Measurements from ENCODE around the gene RNF145. TPM values are rescaled to one million over a fixed set of nuclear protein-coding genes. Genes with fewer than 3 reads are reported as not detected.
A peak's percentile ranks its signal among the peaks of the same experiment; 100 is the strongest.

Gene RNF145
- total and polyA plus RNA-seq, 2 of the 13 experiments (the other 11 are each of a cell fraction or from before 2014, with no cell fraction given): 24.6 TPM

GRCh38 chr5:159203351-159203750 is 6.0 kb downstream of the RNF145 start (continued):
- TF ChIP-seq PRDM4 (CRISPR knock-in tag; IDR thresholded peaks at IDR 0.05; ENCODE audit: borderline replicate concordance) (no peak), ZNF205 (CRISPR knock-in tag; IDR thresholded peaks at IDR 0.05) (no peak)

GRCh38 chr5:159202151-159202550 is 7.2 kb downstream of the RNF145 start:
- peaks cover 91% of the 10 kb centered on the region for H3K79me2 ChIP-seq (ENCODE audit: insufficient read depth, low read length)
- H3K9me3 ChIP-seq (ENCODE audit: low read length): no peaks in the 10 kb centered on the region
- in situ Hi-C loops (cut with HindIII; ENCODE audit: extremely low pct_ligation_motif_present, low pct_unique_long_range_greater_than_20kb): no loop called here
- no peaks in the 10 kb centered on the region for H3K27me3 ChIP-seq (ENCODE audit: control insufficient read depth in 1 of 2, insufficient read depth in 2 of 2, low read length in 2 of 2)
- ATAC-seq (no peak), FAIRE-seq (no peak), DNase-seq (ENCODE audit: low spot score) (no peak)
- ChIA-PET CTCF (ENCODE audit: low intra/inter-chr PET ratio, low total read pairs) (no interaction called here), POLR2A (no interaction called here)
- peaks cover 7 to 29% of the 10 kb centered on the region in 2 experiments for H3K36me3 ChIP-seq (replicated peaks in 1 of 2; ENCODE audit: control insufficient read depth in 1 of 2, insufficient read depth in 2 of 2, low read length in 2 of 2)
- WGBS (ENCODE audit: low lambda C conversion rate): 97% methylated on average over 4 of the region's 4 CpGs
- H3K27ac ChIP-seq (ENCODE audit: extremely low read length, insufficient read depth, low read length): no peak overlapping the region
- peaks cover 32% of the 10 kb centered on the region for H3K4me1 ChIP-seq (ENCODE audit: insufficient read depth, low read length)
- no peak overlapping the region for H3K4me3 ChIP-seq (replicated peaks in 1 of 3; ENCODE audit: insufficient read depth in 1 of 3, low read depth in 2 of 3, low read length in 3 of 3)
- no peak overlapping the region for H3K4me2 ChIP-seq (ENCODE audit: low read depth, low read length)
- H3K9ac ChIP-seq (ENCODE audit: insufficient read depth, low read depth, low read length): no peak overlapping the region
- peaks cover 4% of the 10 kb centered on the region; the same call in 1 of the 2 replicates for H4K20me1 ChIP-seq (ENCODE audit: insufficient read depth, low read length)
- H2AFZ ChIP-seq (ENCODE audit: low read length): no peak overlapping the region
- intact Hi-C loops (cut with micrococcal nuclease; ENCODE audit: unreplicated experiment): no loop called here
- TF ChIP-seq ZNF234 (CRISPR knock-in tag; conservative IDR thresholded peaks at IDR 0.05) (no peak), MAFK (conservative IDR thresholded peaks at IDR 0.05 in 1 of 2, IDR thresholded peaks at IDR 0.05 in 1 of 2; ENCODE audit: low read length in 2 of 2) (0 out of 4 replicates have a peak, but pooled peaks of 1 of the 2 experiments have one; percentile 5)
- BruUV-seq (replicated peaks): no TSS peak

DNA sequence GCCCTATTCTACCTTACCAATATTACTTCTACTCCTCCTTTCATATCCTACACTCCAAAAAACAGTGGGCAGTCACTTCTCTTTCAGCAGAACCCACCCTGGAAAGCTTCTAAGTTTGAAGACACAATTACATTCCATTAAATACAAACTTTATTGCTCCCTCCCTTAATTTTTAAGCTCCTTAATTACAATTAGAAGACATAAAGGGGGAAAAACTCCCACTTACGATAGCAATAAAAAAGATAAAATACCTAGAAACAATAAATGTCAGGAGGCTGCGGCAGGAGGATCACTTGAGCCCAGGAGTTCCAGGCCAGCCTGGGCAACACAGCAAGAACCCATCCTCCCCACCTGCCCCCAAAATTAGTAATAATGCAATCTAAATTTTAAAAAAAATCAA is 9.6 kb downstream of the RNF145 start:
- no TSS peak for BruUV-seq (replicated peaks)
- intact Hi-C loops (cut with micrococcal nuclease; ENCODE audit: unreplicated experiment): no loop called here
- peaks cover 84% of the 10 kb centered on the region for H3K79me2 ChIP-seq (ENCODE audit: insufficient read depth, low read length)
- no peaks in the 10 kb centered on the region for H3K27me3 ChIP-seq (ENCODE audit: control insufficient read depth in 1 of 2, insufficient read depth in 2 of 2, low read length in 2 of 2)
- H3K4me1 ChIP-seq (ENCODE audit: insufficient read depth, low read length): peaks cover 11% of the 10 kb centered on the region
- ChIA-PET CTCF (ENCODE audit: low intra/inter-chr PET ratio, low total read pairs) (no interaction called here), POLR2A (no interaction called here)
- no peak overlapping the region for H3K4me3 ChIP-seq (replicated peaks in 1 of 3; ENCODE audit: insufficient read depth in 1 of 3, low read depth in 2 of 3, low read length in 3 of 3)
- H3K9ac ChIP-seq (ENCODE audit: insufficient read depth, low read depth, low read length): no peak overlapping the region
- no peak overlapping the region for H3K4me2 ChIP-seq (ENCODE audit: low read depth, low read length)
- H3K27ac ChIP-seq (ENCODE audit: extremely low read length, insufficient read depth, low read length): no peak overlapping the region
- FAIRE-seq (no peak), ATAC-seq (no peak), DNase-seq (ENCODE audit: low spot score) (no peak)
- H4K20me1 ChIP-seq (ENCODE audit: insufficient read depth, low read length): peaks cover 6% of the 10 kb centered on the region; the same call in 1 of the 2 replicates
- H2AFZ ChIP-seq (ENCODE audit: low read length): no peak overlapping the region
- in situ Hi-C loops (cut with HindIII; ENCODE audit: extremely low pct_ligation_motif_present, low pct_unique_long_range_greater_than_20kb): no loop called here
- no peaks in the 10 kb centered on the region for H3K9me3 ChIP-seq (ENCODE audit: low read length)
- 99% methylated on average over 2 of the region's 2 CpGs for WGBS (ENCODE audit: low lambda C conversion rate)
- peaks cover 7 to 32% of the 10 kb centered on the region in 2 experiments for H3K36me3 ChIP-seq (replicated peaks in 1 of 2; ENCODE audit: control insufficient read depth in 1 of 2, insufficient read depth in 2 of 2, low read length in 2 of 2)
- no peak for TF ChIP-seq FOXC1 (CRISPR knock-in tag; IDR thresholded peaks at IDR 0.05; ENCODE audit: borderline replicate concordance)

Data from HepG2 (cell line).